DND-41 (cell line): ENCODE results near the gene RBFOX1.

Experiments
- CTCF ChIP-seq: IDR thresholded peaks from 2 replicates; pipeline ENCODE4 v1.5.1; 2012; ENCODE audit warnings: borderline replicate concordance, low read length, moderate library complexity, mild to moderate bottlenecking; ENCODE audit not compliant: poor library complexity, severe bottlenecking; ENCODE audit errors: extremely low read depth
- EZH2 ChIP-seq: IDR thresholded peaks from 3 replicates; pipeline ENCODE4 v1.6.1; 2012; ENCODE audit warnings: borderline replicate concordance, low read depth, mild to moderate bottlenecking, moderate library complexity, low read length, inconsistent platforms; ENCODE audit not compliant: severe bottlenecking

DNA sequence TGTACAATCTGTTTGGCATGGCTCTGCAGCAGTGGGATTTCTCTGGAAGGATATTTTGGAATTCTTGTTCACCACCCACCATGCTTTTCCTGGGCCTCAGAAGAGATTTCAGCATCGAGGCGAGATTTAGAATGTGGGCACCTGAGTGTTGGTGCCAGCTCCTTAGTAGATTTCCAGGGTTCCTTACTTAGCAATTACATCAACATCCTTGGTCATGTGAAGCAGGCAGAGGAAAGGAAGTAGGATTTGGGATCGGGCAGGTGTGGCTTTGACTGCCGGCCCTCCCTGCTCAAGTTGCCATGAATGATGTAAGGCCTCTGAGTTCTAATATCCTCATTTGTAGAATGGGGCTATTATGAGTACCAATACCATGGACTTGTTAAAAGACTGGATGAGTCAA, 13.1 kb upstream of the RBFOX1 start:
- TF ChIP-seq CTCF (no peak), EZH2 (no peak)
